GM13976 (cell line): ENCODE data around the gene ASPDH.

Experiments used
- DNase-seq: peaks from one replicate; pipeline ENCODE4 v3.0.0; 2012; ENCODE audit warnings: low spot score
- in situ Hi-C: fragments of 300-500 bp; cut with MboI; formaldehyde crosslinking; loops from one replicate; pipeline ENCODE4 v1.12.0; 2022; ENCODE audit warnings: low sequenced_read_pairs, mixed read lengths, inconsistent platforms; ENCODE audit not compliant: unreplicated experiment
- TF ChIP-seq, protein P1 (sequence below): IDR thresholded peaks from 2 replicates; pipeline ENCODE4 v1.5.1; 2012; ENCODE audit warnings: borderline replicate concordance, mild to moderate bottlenecking; ENCODE audit not compliant: insufficient read depth; ENCODE audit errors: extremely low read depth, missing control alignments, control extremely low read depth

ASPDH gene

DNA sequence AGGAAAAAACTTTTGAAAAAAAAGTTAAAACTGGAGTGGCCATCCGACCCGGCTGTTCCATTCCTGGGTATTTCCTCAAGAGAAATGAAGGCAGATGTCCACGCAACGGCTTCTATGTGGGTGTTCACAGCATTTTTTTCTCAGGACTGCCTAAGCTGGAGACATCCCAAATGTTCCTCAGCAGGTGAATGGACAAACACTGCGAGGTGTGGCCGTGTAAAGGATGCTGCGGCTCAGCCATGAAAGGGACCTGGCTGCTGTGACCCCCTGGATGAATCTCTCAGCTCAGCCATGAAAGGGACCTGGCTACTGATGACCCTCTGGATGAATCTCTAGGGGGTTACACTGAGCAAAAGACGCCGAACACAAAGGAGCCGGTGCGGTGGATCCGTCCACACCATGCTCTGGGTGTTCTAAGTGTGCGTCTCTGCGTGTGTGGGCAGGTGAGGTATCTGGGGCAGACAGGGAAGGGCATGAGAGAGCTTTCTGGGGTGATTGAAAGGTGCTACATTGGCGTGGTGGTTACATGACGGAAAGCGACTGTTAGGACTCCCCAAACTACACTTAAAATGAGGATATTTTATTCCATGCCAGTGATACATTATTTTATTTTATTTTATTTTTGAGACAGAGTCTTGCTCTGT is 7.2 kb upstream of the ASPDH start:
- DNase-seq = no peak
- TF ChIP-seq, protein P1, sequence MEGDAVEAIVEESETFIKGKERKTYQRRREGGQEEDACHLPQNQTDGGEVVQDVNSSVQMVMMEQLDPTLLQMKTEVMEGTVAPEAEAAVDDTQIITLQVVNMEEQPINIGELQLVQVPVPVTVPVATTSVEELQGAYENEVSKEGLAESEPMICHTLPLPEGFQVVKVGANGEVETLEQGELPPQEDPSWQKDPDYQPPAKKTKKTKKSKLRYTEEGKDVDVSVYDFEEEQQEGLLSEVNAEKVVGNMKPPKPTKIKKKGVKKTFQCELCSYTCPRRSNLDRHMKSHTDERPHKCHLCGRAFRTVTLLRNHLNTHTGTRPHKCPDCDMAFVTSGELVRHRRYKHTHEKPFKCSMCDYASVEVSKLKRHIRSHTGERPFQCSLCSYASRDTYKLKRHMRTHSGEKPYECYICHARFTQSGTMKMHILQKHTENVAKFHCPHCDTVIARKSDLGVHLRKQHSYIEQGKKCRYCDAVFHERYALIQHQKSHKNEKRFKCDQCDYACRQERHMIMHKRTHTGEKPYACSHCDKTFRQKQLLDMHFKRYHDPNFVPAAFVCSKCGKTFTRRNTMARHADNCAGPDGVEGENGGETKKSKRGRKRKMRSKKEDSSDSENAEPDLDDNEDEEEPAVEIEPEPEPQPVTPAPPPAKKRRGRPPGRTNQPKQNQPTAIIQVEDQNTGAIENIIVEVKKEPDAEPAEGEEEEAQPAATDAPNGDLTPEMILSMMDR = no peak
- in situ Hi-C loops = no loop called here

DNA sequence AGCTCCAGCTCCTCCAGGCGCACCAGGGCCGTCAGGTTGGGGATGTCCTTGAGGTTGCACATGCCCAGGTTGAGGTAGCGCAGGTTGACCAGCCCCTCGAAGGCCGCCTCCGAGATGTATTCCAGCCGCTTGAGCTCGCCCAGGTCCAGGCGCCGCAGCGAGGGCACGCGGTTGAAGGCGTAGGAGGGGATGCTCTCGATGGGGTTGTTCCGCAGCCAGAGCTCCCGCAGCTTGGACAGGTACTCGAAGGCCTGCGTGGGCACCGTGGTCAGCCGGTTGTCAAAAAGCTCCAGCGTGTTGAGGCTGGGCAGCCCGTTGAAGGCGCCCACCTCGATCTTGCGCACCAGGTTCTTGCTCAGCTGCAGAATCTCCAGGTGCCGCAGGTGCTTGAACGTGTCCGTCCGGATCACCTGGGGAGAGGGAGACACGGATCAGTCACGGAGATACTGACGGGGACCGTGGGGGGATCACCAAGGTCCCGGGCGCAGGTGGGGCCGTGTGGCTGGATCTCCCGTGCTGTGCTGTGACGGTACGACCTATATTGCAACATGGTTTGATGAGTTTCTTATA is 5.4 kb upstream of the ASPDH start:
- DNase-seq = no peak
- TF ChIP-seq, protein P1 = no peak
- in situ Hi-C loops = no loop called here

DNA sequence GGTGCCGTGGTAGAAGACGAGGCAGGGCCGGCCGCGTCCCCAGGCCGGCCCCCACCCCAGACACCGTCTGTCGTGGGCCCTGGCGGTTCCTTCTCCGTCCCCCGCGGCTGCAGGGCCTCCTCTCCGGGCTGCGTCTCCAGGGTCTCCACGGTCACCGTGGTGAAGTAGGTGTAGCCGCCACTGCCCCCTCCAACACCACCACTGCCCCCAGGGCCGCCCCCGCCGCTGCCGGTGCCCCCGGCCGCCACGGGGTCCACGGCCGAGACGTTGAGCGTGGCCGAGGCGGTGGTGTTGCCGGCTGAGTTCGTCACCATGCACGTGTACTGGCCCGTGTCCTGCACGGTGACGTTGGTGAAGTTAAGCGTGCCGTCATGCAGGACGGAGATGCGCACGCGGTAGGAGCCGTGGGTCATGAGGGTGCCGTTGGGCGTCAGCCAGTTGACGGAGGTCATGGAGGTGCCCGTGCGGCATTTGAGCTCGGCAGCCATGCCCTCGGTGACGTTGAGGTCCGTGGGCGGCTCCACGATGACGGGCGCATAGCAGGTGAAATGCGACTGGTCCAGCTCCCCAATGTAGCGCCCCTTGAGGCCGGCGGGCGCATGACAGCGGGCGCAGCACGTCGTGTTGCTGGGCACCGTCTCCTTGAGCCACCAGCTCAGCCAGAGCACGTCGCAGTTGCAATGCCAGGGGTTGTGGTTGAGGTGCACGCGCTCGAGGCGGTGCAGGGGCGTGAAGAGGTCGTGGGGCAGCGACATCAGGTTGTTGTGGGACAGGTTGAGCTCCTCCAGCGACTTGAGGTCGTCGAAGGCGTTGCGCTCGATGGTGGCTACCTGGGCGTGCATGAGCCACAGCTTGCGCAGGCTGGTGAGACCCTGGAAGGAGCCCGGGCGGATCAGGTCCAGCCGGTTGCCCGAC is 4.6 kb upstream of the ASPDH start:
- no peak for DNase-seq
- in situ Hi-C loops = no loop called here
- TF ChIP-seq, protein P1 = no peak

DNA sequence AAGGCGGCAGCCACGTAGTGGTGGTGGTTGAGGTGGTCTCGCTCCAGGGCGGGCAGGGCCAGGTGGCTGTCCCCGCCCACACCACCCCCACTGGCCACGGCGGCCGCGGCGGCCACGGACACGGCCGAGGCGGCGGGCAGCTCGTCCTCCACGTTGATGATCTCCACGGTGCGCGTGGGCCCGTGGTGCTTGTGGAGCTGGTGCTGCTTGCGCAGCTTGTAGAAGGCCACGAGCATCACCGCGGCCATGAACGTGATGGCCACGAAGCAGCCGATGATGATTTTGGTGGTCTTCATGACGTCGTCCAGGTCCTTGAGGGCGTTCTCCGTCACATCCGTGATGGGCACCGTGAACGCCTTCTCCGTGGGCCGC is 4.0 kb upstream of the ASPDH start:
- DNase-seq = no peak
- TF ChIP-seq, protein P1 = no peak
- in situ Hi-C loops = no loop called here

DNA sequence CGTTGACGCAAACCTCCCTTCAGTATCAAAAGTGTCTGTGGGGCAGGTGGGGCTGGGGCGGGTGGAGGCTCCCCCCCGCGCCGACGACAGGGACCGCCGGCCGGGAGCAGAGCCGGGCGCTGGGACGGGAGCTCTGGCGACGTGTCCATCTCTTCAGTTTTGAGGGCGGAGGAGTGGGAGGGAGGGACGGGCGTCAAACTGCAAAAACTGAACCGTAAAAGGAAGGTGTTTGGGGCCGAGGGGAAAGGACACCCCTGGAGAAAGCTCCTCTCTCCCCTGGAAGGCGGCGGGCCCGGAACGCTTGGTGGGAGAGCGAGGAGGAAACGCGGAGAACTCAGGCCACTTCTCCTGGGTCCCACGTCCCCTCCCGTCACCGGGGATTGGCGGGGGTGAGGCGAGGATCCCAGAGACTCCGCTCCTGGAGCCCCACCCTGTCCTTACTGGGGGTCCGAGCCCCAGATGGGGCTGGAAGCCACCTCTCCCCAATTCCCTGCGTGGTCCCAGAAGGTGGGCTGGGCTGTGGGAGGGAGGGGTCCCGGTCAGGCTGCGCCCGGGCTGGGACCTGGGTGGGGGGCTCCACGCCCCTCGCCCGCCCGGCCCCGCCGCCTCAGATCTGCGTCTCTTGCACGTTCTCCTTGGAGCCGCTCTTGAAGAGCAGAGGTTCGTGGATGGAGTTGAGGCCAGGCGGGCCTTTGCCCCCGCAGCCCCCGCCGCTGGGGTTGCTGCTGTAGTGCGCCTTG is 3.4 kb upstream of the ASPDH start:
- in situ Hi-C loops = no loop called here

More for the DNA sequence above, 3.4 kb upstream of the ASPDH start:
- no peak for DNase-seq
- TF ChIP-seq, protein P1 = no peak
